SK-N-SH (cell line): ENCODE data around the gene CDC14B.

Experiments
- JUND ChIP-seq: IDR thresholded peaks from 2 replicates; pipeline ENCODE4 v1.4.0; 2012
- TAF1 ChIP-seq: IDR thresholded peaks from 2 replicates; pipeline ENCODE4 v1.6.1; 2012; ENCODE audit warnings: low read depth, mild to moderate bottlenecking, low read length, moderate library complexity, borderline replicate concordance
- YY1 ChIP-seq: IDR thresholded peaks from 2 replicates; pipeline ENCODE4 v1.4.0; 2012; ENCODE audit warnings: low read depth, mild to moderate bottlenecking
- TF ChIP-seq, protein P1 (sequence below): fragments of 200-600 bp; sonication (generic); IDR thresholded peaks from 2 replicates; pipeline ENCODE4 v1.6.1; 2017; ENCODE audit warnings: antibody characterized with exemption, mild to moderate bottlenecking, moderate library complexity
- TF ChIP-seq, protein P2 (sequence below): IDR thresholded peaks from 2 replicates; pipeline ENCODE4 v1.4.0; 2012; ENCODE audit warnings: low read depth, borderline replicate concordance

DNA sequence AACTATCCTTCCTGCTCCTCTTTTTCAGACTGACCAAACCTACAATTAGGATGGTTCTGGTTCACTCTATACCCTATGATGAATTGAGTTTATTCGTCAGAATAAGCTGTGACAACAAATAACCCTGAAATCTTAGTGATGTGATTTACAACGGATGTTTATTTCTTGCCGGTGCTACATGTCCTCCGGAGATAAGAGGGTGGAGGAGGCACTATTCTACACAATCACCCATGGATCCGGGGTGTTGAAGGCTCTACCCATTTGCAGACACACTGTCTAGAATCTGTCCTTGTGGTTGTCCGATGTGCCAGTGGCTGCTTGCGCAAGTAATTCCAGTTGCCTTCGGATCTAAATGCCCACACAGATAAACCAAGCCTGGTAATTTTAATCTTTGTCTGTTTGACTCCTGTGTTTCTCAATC lies 44.7 kb downstream of the CDC14B start:
- TF ChIP-seq, protein P1, sequence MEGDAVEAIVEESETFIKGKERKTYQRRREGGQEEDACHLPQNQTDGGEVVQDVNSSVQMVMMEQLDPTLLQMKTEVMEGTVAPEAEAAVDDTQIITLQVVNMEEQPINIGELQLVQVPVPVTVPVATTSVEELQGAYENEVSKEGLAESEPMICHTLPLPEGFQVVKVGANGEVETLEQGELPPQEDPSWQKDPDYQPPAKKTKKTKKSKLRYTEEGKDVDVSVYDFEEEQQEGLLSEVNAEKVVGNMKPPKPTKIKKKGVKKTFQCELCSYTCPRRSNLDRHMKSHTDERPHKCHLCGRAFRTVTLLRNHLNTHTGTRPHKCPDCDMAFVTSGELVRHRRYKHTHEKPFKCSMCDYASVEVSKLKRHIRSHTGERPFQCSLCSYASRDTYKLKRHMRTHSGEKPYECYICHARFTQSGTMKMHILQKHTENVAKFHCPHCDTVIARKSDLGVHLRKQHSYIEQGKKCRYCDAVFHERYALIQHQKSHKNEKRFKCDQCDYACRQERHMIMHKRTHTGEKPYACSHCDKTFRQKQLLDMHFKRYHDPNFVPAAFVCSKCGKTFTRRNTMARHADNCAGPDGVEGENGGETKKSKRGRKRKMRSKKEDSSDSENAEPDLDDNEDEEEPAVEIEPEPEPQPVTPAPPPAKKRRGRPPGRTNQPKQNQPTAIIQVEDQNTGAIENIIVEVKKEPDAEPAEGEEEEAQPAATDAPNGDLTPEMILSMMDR: no peak
- no peak for TF ChIP-seq TAF1
- TF ChIP-seq, protein P2, sequence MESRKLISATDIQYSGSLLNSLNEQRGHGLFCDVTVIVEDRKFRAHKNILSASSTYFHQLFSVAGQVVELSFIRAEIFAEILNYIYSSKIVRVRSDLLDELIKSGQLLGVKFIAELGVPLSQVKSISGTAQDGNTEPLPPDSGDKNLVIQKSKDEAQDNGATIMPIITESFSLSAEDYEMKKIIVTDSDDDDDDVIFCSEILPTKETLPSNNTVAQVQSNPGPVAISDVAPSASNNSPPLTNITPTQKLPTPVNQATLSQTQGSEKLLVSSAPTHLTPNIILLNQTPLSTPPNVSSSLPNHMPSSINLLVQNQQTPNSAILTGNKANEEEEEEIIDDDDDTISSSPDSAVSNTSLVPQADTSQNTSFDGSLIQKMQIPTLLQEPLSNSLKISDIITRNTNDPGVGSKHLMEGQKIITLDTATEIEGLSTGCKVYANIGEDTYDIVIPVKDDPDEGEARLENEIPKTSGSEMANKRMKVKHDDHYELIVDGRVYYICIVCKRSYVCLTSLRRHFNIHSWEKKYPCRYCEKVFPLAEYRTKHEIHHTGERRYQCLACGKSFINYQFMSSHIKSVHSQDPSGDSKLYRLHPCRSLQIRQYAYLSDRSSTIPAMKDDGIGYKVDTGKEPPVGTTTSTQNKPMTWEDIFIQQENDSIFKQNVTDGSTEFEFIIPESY: no peak
- no peak for TF ChIP-seq JUND
- TF ChIP-seq YY1: no peak
